Adrenal gland (tissue), 5 donors: ENCODE results near the gene APOL2.

Experiments used
- CTCF ChIP-seq, 6 experiments: fragments of 450-650 bp in 4 of 6; fragments of 200-600 bp in 2 of 6; sonication (generic) in 1 of 6; IDR thresholded peaks; 1 replicate in 5 of 6; 2 replicates in 1 of 6; pipeline versions ENCODE4 v1.5.1 to v1.8.0; 2016 to 2021; ENCODE audit warnings: antibody characterized with exemption in 6 of 6, mild to moderate bottlenecking in 2 of 6, moderate library complexity in 1 of 6
- POLR2A ChIP-seq, 2 donors: fragments of 450-650 bp; IDR thresholded peaks; one replicate each; pipeline ENCODE4 v1.6.1; 2017; ENCODE audit warnings: antibody characterized with exemption in 2 of 2, mild to moderate bottlenecking in 2 of 2, moderate library complexity in 1 of 2
- donor health status: DM: no; HTN: no; CAD: no.

DNA sequence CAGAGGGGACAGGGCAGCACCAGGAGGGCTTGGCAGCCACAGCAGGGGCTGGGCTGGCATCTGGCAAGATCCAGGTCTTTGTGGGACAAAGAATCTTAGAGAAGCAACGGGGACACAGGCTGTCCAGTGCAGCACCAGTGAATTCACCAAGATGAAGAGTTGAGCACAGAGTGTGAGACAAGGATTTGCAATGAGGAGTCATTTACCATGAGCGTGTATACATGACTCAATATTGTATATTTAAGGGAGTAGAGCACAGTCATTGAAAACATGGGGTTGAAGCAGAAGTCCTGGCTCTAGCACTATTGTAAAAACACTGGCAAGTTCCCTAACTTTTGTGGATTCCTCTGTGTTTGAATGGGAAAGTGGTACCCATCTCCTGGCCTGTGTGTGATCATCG, 17.2 kb upstream of the APOL2 start:
- TF ChIP-seq CTCF (IDR thresholded peaks at IDR 0.05) (no peak), POLR2A (IDR thresholded peaks at IDR 0.05) (no peak)
